IMR-90 (cell line): ENCODE data around the gene PLEKHG2. TPM values are rescaled to one million over a fixed set of nuclear protein-coding genes. Genes with fewer than 3 reads are reported as not detected.
A peak's percentile ranks its signal among the peaks of the same experiment; 100 is the strongest.

ENCODE experiments used
- ELK1 ChIP-seq: fragments of 150-350 bp; IDR thresholded peaks from 2 replicates; pipeline ENCODE4 v1.6.1; 2016; ENCODE audit warnings: low read depth, mild to moderate bottlenecking, low read length, moderate library complexity, borderline replicate concordance
- MXI1 ChIP-seq: IDR thresholded peaks from 2 replicates; pipeline ENCODE4 v1.6.1; 2012; ENCODE audit warnings: low read depth, mild to moderate bottlenecking, low read length, moderate library complexity, borderline replicate concordance
- polyA plus RNA-seq, 3 experiments: library from polyadenylated mRNA; depleted of rRNA; stranded (reverse); fragments of >200 nt; gene quantifications; 2 replicates each; pipeline ENCODE4 v1.2.3, GENCODE V29; 2012; ENCODE audit warnings: low replicate concordance in 1 of 3
- total RNA-seq: library from RNA; depleted of rRNA; stranded (reverse); fragments of >200 nt; gene quantifications from 2 replicates; pipeline ENCODE4 v1.2.3, GENCODE V29; 2012

Gene PLEKHG2
- total and polyA plus RNA-seq, 2 of the 4 experiments (the other 2 are of a cell fraction), result 6.5 to 28.3 TPM

GRCh38 chr19:39435499-39436349 is 23.3 kb downstream of the PLEKHG2 start, which contains the start of gene RPS16 (continued):
- TF ChIP-seq ELK1, result no peak
- TF ChIP-seq MXI1, result peak; percentile 92; the same call in 1 of the 2 replicates
